ENCODE measurements around the gene MAPK8IP1.

MAPK8IP1 gene

DNA sequence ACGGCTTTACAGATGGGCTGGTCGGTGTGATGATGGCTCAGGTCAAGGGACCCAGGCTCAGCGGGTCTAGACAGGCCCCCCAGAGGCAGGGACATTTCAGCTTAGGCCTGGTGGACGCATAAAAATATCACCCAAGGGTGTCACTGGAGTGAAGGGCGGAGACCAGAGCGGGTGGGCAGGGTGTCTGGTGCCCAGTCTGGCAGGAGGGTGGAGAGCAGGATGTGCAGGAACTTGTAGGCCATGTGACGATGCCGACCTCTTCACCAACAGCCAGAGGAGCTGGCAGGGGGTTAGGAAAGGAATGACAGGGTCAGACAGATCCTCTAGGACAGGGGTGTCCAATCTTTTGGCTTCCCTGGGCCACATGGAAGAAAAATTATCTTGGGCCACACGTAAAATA, 4.5 kb downstream of the MAPK8IP1 start:
- POLR2A ChIA-PET = interaction anchor here (1.3 kb wide), 1 partner anchor 28 kb away, joined by 3 read pairs; no protein-coding TSS in a partner anchor
- H3K4me3 ChIP-seq (ENCODE audit: low read depth, low read length) = no peak overlapping the region
- H3K27ac ChIP-seq (ENCODE audit: extremely low read depth, low read depth, low read length) = no peak overlapping the region
- CTCF ChIA-PET = interaction anchor here (4.2 kb wide), 1 partner anchor 17 kb away, joined by 17 read pairs; no protein-coding TSS in a partner anchor
- no peaks in the 10 kb centered on the region for H3K4me1 ChIP-seq (ENCODE audit: control insufficient read depth, insufficient read depth, low read length)
- no peaks in the 10 kb centered on the region for H3K36me3 ChIP-seq (ENCODE audit: control insufficient read depth in 2 of 2, insufficient read depth in 1 of 2, low read length in 2 of 2)
- no peaks in the 10 kb centered on the region for H3K9me3 ChIP-seq (ENCODE audit: control insufficient read depth, insufficient read depth, low read depth, low read length)
- no peak for TF ChIP-seq ZNF19 (tag by site-specific recombination; IDR thresholded peaks at IDR 0.05; ENCODE audit: low read depth)
- TF ChIP-seq ZSCAN30 (tag by site-specific recombination; IDR thresholded peaks at IDR 0.05) = no peak

DNA sequence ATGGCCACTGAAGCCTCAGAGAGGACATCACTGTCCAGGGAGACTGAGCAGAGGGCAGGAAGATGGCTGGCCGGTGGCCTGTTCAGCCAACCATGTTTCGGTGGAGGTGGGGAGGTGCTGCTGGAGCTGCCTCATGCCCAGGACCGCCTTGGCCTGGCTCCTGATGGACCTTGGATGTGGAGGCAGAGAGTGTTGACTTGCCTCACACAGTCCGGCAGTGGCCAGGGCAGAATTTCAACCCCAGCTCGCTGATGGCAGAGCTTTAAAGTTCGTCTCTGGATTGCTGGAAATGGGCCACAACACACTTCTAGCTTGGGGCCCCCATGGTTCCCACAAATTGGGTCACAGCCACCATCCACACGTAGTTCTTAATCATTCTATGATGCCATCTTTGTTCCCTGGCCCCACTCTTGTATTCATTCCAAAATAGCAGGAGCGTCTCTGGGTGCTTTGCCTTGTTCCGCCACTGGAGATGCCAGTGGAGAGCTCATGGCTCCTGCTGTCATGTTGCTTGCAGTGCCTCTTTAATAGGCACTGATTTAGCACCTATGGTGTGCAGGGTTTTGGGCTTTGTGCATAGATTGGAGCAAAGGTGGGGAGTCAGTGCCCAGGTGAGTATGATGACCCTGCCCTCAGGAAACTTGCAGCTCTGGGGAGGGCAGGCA, 5.6 kb downstream of the MAPK8IP1 start:
- ChIA-PET POLR2A (interaction anchor here (0.5 to 1.3 kb wide), 2 partner anchors 27 to 349 kb away, joined by 3 read pairs; no protein-coding TSS in a partner anchor), CTCF (interaction anchor here (4.2 kb wide), 1 partner anchor 18 kb away, joined by 17 read pairs; no protein-coding TSS in a partner anchor)
- H3K9me3 ChIP-seq (ENCODE audit: control insufficient read depth, insufficient read depth, low read depth, low read length) = no peaks in the 10 kb centered on the region
- H3K36me3 ChIP-seq (ENCODE audit: control insufficient read depth in 2 of 2, insufficient read depth in 1 of 2, low read length in 2 of 2) = no peaks in the 10 kb centered on the region
- TF ChIP-seq ZIC2 (tag by site-specific recombination; IDR thresholded peaks at IDR 0.05) = no peak
- TF ChIP-seq KLF16 (tag by site-specific recombination; IDR thresholded peaks at IDR 0.05) = no peak
- no peaks in the 10 kb centered on the region for H3K4me1 ChIP-seq (ENCODE audit: control insufficient read depth, insufficient read depth, low read length)
- H3K4me3 ChIP-seq (ENCODE audit: low read depth, low read length) = no peak overlapping the region
- H3K27ac ChIP-seq (ENCODE audit: extremely low read depth, low read depth, low read length) = no peak overlapping the region

GRCh38 chr11:45892856-45893255, 7.4 kb downstream of the MAPK8IP1 start:
- no peaks in the 10 kb centered on the region for H3K9me3 ChIP-seq (ENCODE audit: control insufficient read depth, insufficient read depth, low read depth, low read length)
- H3K36me3 ChIP-seq (ENCODE audit: control insufficient read depth in 2 of 2, insufficient read depth in 1 of 2, low read length in 2 of 2) = no peaks in the 10 kb centered on the region
- no peak overlapping the region for H3K4me3 ChIP-seq (ENCODE audit: low read depth, low read length)
- TF ChIP-seq, protein P1, sequence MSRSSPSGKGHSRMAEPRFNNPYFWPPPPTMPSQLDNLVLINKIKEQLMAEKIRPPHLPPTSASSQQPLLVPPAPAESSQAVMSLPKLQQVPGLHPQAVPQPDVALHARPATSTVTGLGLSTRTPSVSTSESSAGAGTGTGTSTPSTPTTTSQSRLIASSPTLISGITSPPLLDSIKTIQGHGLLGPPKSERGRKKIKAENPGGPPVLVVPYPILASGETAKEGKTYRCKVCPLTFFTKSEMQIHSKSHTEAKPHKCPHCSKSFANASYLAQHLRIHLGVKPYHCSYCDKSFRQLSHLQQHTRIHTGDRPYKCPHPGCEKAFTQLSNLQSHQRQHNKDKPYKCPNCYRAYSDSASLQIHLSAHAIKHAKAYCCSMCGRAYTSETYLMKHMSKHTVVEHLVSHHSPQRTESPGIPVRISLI (tag by site-specific recombination; IDR thresholded peaks at IDR 0.05) = no peak
- TF ChIP-seq HOXD13 (CRISPR knock-in tag; IDR thresholded peaks at IDR 0.05; ENCODE audit: borderline replicate concordance) = no peak
- TF ChIP-seq ZNF521 (tag by site-specific recombination; IDR thresholded peaks at IDR 0.05) = no peak
- no peak for TF ChIP-seq ZNF292 (tag by site-specific recombination; IDR thresholded peaks at IDR 0.05; ENCODE audit: borderline replicate concordance, low read depth)
- peak; percentile 72 for TF ChIP-seq SCRT2 (tag by site-specific recombination; IDR thresholded peaks at IDR 0.05)
- no peak for TF ChIP-seq ZNF341 (tag by site-specific recombination; IDR thresholded peaks at IDR 0.05; ENCODE audit: low read depth)
- TF ChIP-seq ZNF514 (tag by site-specific recombination; IDR thresholded peaks at IDR 0.05) = no peak
- no peak for TF ChIP-seq ZNF513 (tag by site-specific recombination; IDR thresholded peaks at IDR 0.05)
- no peaks in the 10 kb centered on the region; the same call in 1 of the 2 replicates for H3K4me1 ChIP-seq (ENCODE audit: control insufficient read depth, insufficient read depth, low read length)
- no peak overlapping the region for H3K27ac ChIP-seq (ENCODE audit: extremely low read depth, low read depth, low read length)
- ChIA-PET POLR2A (interaction anchor here (0.7 kb wide), 1 partner anchor 20 kb away, joined by 3 read pairs; no protein-coding TSS in a partner anchor), CTCF (interaction anchor here (0.6 to 2.8 kb wide), 4 partner anchors 17 to 73 kb away, joined by 3 to 18 read pairs (median 4); no protein-coding TSS in a partner anchor)

DNA sequence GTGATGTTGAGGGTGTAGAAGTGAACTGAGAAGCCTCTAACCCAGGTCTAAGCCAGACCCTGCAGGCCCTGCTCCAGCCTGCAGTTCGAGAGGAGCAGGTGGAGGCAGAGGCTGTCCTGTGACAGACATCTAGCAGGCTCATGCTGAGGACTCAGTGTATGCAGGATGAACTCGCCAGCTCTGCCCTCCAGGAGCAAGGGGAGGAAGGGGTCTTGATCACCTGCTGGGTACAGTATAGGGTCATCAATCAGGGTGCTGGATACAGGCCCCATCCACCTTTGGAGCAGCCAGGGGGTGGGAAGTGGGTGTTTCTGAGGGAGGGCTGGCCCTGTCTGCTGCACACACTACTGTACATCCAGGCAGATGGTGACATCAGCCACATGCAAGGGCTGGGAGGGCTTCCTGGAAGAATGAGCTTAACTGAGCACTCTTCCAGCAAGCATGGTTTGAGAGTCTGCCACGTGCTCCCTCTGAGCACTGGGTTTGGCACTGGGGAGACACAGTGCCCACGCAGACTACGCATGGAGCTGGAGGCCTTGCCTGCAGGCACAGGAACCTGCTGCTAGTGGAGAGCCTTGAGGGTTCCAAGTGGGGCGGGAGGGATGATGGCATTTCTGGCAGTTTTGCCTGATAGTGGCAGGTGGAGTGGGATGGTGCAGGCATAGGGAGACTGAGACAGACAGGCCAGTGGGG, 9.2 kb downstream of the MAPK8IP1 start:
- H3K27ac ChIP-seq (ENCODE audit: extremely low read depth, low read depth, low read length) = no peak overlapping the region
- H3K36me3 ChIP-seq (ENCODE audit: control insufficient read depth in 2 of 2, insufficient read depth in 1 of 2, low read length in 2 of 2) = no peaks in the 10 kb centered on the region
- ChIA-PET CTCF (interaction anchor here (0.8 to 2.8 kb wide), 3 partner anchors 21 to 111 kb away, joined by 3 to 18 read pairs (median 3); no protein-coding TSS in a partner anchor), POLR2A (no interaction called here)
- H3K4me1 ChIP-seq (ENCODE audit: control insufficient read depth, insufficient read depth, low read length) = peaks cover 4% of the 10 kb centered on the region; the same call in 1 of the 2 replicates
- no peak overlapping the region for H3K4me3 ChIP-seq (ENCODE audit: low read depth, low read length)
- no peaks in the 10 kb centered on the region for H3K9me3 ChIP-seq (ENCODE audit: control insufficient read depth, insufficient read depth, low read depth, low read length)
- TF ChIP-seq SP3 (tag by site-specific recombination; IDR thresholded peaks at IDR 0.05) (peak; percentile 54), KLF8 (tag by site-specific recombination; IDR thresholded peaks at IDR 0.05) (no peak), PRDM6 (tag by site-specific recombination; IDR thresholded peaks at IDR 0.05) (no peak), ZNF76 (tag by site-specific recombination; IDR thresholded peaks at IDR 0.05; ENCODE audit: borderline replicate concordance, low read depth) (no peak), ZNF248 (tag by site-specific recombination; IDR thresholded peaks at IDR 0.05) (no peak), ZFHX2 (tag by site-specific recombination; conservative IDR thresholded peaks at IDR 0.05) (peak; percentile 53), GLI2 (tag by site-specific recombination; IDR thresholded peaks at IDR 0.05; ENCODE audit: borderline replicate concordance, low read depth) (no peak), ZNF350 (tag by site-specific recombination; IDR thresholded peaks at IDR 0.05) (no peak)
- TF ChIP-seq, protein P2, sequence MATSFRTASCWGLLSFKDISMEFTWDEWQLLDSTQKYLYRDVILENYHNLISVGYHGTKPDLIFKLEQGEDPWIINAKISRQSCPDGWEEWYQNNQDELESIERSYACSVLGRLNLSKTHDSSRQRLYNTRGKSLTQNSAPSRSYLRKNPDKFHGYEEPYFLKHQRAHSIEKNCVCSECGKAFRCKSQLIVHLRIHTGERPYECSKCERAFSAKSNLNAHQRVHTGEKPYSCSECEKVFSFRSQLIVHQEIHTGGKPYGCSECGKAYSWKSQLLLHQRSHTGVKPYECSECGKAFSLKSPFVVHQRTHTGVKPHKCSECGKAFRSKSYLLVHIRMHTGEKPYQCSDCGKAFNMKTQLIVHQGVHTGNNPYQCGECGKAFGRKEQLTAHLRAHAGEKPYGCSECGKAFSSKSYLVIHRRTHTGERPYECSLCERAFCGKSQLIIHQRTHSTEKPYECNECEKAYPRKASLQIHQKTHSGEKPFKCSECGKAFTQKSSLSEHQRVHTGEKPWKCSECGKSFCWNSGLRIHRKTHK (tag by site-specific recombination; IDR thresholded peaks at IDR 0.05) = no peak

Data from HEK293 (cell line).